K562 (cell line): ENCODE results near the gene ZYG11A. TPM values are rescaled to one million over a fixed set of nuclear protein-coding genes. Genes with fewer than 3 reads are reported as not detected.

ENCODE experiments used
- ZNF146 ChIP-seq: IDR thresholded peaks from one replicate; pipeline ENCODE4 v1.6.1; 2018; ENCODE audit warnings: missing compliant biosample characterization; ENCODE audit not compliant: unreplicated experiment
- polyA plus RNA-seq, 8 experiments: library from polyadenylated mRNA; depleted of rRNA in 4 of 8; stranded (reverse) in 5 of 8; unstranded in 3 of 8; fragments of >200 nt; fragmentation: Nextera tagmentation in 2 of 8; fragmentation: Illumina TruSeq in 1 of 8; extraction: Ambion mirVana in 2 of 8; extraction: Trizol in 1 of 8; gene quantifications; 2 replicates each; pipeline versions ENCODE4 v1.2.1 to v1.2.3, GENCODE V29; 2011 to 2014; ENCODE audit warnings: inconsistent platforms in 1 of 8, missing spikeins in 1 of 8
- total RNA-seq, 7 experiments: library from RNA; depleted of rRNA in 6 of 7; stranded (reverse); fragments of >200 nt in 6 of 7; fragmentation: Illumina TruSeq in 2 of 7; extraction: Trizol in 2 of 7; gene quantifications; 2 replicates each; pipeline versions ENCODE4 v1.2.1 to v1.2.3, GENCODE V29; 2011 to 2021; ENCODE audit warnings: low replicate concordance in 1 of 7
- TF ChIP-seq, protein P1 (sequence below), 2 experiments: fragments of 450-650 bp; formaldehyde crosslinking in 1 of 2; IDR thresholded peaks; 2 replicates each; pipeline versions ENCODE4 v1.4.0 to v1.6.1; 2014 to 2020; ENCODE audit warnings: mild to moderate bottlenecking in 2 of 2, borderline replicate concordance in 1 of 2, low read depth in 1 of 2

The ZYG11A gene
- total and polyA plus RNA-seq, 9 of the 15 experiments (the other 6 are each of a cell fraction or from before 2014, with no cell fraction given), result 4.5 to 21.9 (median 14.0) TPM

DNA sequence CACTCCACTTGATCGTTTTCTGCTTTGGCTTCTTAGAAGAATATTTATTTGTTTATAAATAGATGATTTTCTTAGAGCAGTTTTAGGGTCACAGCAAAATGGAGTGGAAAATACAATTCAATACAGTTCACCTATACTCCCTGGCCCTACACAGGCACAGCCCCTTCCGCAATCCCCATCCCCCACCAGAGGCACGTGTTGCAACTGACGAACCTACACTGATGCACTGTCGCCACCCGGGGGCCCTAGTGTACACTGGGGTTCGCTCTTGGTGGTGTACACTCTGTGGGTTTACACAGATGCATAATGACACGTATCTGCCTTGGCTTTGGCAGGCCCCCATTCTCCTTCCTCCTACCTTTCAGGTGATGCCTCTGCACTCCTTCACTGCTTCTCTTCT, 71.0 kb downstream of the ZYG11A start (continued):
- TF ChIP-seq, protein P1, sequence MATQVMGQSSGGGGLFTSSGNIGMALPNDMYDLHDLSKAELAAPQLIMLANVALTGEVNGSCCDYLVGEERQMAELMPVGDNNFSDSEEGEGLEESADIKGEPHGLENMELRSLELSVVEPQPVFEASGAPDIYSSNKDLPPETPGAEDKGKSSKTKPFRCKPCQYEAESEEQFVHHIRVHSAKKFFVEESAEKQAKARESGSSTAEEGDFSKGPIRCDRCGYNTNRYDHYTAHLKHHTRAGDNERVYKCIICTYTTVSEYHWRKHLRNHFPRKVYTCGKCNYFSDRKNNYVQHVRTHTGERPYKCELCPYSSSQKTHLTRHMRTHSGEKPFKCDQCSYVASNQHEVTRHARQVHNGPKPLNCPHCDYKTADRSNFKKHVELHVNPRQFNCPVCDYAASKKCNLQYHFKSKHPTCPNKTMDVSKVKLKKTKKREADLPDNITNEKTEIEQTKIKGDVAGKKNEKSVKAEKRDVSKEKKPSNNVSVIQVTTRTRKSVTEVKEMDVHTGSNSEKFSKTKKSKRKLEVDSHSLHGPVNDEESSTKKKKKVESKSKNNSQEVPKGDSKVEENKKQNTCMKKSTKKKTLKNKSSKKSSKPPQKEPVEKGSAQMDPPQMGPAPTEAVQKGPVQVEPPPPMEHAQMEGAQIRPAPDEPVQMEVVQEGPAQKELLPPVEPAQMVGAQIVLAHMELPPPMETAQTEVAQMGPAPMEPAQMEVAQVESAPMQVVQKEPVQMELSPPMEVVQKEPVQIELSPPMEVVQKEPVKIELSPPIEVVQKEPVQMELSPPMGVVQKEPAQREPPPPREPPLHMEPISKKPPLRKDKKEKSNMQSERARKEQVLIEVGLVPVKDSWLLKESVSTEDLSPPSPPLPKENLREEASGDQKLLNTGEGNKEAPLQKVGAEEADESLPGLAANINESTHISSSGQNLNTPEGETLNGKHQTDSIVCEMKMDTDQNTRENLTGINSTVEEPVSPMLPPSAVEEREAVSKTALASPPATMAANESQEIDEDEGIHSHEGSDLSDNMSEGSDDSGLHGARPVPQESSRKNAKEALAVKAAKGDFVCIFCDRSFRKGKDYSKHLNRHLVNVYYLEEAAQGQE (IDR thresholded peaks at IDR 0.05; ENCODE audit: borderline replicate concordance), result peak; percentile 73
- TF ChIP-seq, protein P1 (CRISPR knock-in tag; IDR thresholded peaks at IDR 0.05; ENCODE audit: low read depth), result no peak
- TF ChIP-seq ZNF146, result no peak
